HG03354 (cell line): Measurements from ENCODE around the gene HSPA13.
A peak's percentile ranks its signal among the peaks of the same experiment; 100 is the strongest.
"Not testable (repeated sequence)": the region's sequence is repeated elsewhere in the genome, so short reads cannot be mapped to it uniquely, and the experiment has no call there.

Source experiments
- ATAC-seq: cut with Tn5 transposase; IDR thresholded peaks from one replicate; pipeline ENCODE4 v1.9.1; 2021; ENCODE audit warnings: mild to moderate bottlenecking; ENCODE audit not compliant: unreplicated experiment, poor library complexity, severe bottlenecking

Gene HSPA13

GRCh38 chr21:14382835-14383595, at the start of gene HSPA13:
TSS of gene HSPA13 (minus strand) at chr21:14383146. CDS start at chr21:14383119, 27 bp downstream.
- ATAC-seq = peak; percentile 98

- no peak for ATAC-seq
Observed at GRCh38 chr21:14418920-14419319, 36.0 kb upstream of the HSPA13 start.

- no peak for ATAC-seq
Observed at GRCh38 chr21:14414932-14415508, 32.1 kb upstream of the HSPA13 start.

- no peak for ATAC-seq
Observed at GRCh38 chr21:14405962-14406361, 23.0 kb upstream of the HSPA13 start.

- no peak for ATAC-seq
Observed at GRCh38 chr21:14405225-14405624, 22.3 kb upstream of the HSPA13 start.

- ATAC-seq = no peak
Observed at GRCh38 chr21:14403681-14404318, 20.9 kb upstream of the HSPA13 start.

GRCh38 chr21:14401217-14401616, 18.3 kb upstream of the HSPA13 start:
- no peak for ATAC-seq

- ATAC-seq = no peak
Observed at GRCh38 chr21:14388282-14388681, 5.3 kb upstream of the HSPA13 start.

- ATAC-seq = no peak
Observed at GRCh38 chr21:14384453-14384852, 1.5 kb upstream of the HSPA13 start.

- peak; percentile 36 for ATAC-seq
Observed at GRCh38 chr21:14383596-14384180, 742 bp upstream of the HSPA13 start.

- no peak for ATAC-seq
Observed at GRCh38 chr21:14382486-14382834, 486 bp downstream of the HSPA13 start.

GRCh38 chr21:14376854-14377253, 6.1 kb downstream of the HSPA13 start:
- no peak for ATAC-seq

GRCh38 chr21:14366998-14367397, 15.9 kb downstream of the HSPA13 start:
- no peak for ATAC-seq

- no peak for ATAC-seq
Observed at GRCh38 chr21:14361958-14362357, 21.0 kb downstream of the HSPA13 start.

GRCh38 chr21:14358775-14359174, 24.2 kb downstream of the HSPA13 start:
- ATAC-seq = no peak

GRCh38 chr21:14356746-14357145, 26.2 kb downstream of the HSPA13 start:
- no peak for ATAC-seq

GRCh38 chr21:14354515-14354914, 28.4 kb downstream of the HSPA13 start:
- ATAC-seq = no peak

GRCh38 chr21:14353726-14354125, 29.2 kb downstream of the HSPA13 start:
- no peak for ATAC-seq

GRCh38 chr21:14353231-14353630, 29.7 kb downstream of the HSPA13 start:
- no peak for ATAC-seq

- ATAC-seq = not testable (repeated sequence)
Observed at GRCh38 chr21:14327346-14327745, 55.6 kb downstream of the HSPA13 start.

GRCh38 chr21:14325595-14325994, 57.4 kb downstream of the HSPA13 start:
- ATAC-seq = no peak
